Measurements from ENCODE around the gene TMEM242. TPM values are rescaled to one million over a fixed set of nuclear protein-coding genes. Genes with fewer than 3 reads are reported as not detected.

TMEM242 gene
- total and polyA plus RNA-seq, 2 of the 13 experiments (the other 11 are each of a cell fraction or from before 2014, with no cell fraction given) = 5.6 to 11.1 TPM

DNA sequence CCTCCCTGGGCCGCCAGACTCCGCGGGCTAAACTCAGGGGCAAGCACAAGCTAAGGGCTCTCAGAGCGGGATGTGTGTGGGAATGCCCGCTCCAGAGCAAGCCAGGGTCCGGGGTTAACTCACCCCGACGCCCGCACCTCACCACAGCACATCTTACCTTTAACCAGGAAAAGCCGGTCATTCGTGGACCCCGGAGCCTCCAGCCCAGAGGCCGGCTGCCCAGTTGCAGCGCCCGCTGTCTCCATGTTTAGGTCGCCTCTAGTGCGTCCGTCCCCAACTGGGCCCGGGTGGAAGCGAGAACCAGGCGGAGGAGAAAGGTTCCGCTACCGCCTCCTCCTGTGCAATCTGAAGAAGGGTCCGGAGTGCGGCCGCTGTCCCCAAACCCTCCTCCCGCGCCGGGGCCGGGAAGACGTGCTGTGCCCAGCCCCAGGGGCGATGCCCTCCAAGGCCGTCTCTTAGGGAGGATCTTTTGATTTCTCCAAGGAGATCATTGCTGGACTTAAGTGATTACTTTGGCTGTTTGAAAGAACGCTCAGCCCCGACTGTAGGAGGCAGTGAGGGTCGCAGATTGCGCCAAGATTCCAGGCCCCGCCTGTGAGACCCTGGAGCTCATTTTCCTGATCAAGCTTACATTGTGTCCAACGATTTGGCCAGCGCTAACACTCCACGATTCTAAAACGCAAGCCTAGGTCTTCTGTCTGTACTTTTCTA lies at the start of gene TMEM242 (continued):
- TF ChIP-seq, protein P1, sequence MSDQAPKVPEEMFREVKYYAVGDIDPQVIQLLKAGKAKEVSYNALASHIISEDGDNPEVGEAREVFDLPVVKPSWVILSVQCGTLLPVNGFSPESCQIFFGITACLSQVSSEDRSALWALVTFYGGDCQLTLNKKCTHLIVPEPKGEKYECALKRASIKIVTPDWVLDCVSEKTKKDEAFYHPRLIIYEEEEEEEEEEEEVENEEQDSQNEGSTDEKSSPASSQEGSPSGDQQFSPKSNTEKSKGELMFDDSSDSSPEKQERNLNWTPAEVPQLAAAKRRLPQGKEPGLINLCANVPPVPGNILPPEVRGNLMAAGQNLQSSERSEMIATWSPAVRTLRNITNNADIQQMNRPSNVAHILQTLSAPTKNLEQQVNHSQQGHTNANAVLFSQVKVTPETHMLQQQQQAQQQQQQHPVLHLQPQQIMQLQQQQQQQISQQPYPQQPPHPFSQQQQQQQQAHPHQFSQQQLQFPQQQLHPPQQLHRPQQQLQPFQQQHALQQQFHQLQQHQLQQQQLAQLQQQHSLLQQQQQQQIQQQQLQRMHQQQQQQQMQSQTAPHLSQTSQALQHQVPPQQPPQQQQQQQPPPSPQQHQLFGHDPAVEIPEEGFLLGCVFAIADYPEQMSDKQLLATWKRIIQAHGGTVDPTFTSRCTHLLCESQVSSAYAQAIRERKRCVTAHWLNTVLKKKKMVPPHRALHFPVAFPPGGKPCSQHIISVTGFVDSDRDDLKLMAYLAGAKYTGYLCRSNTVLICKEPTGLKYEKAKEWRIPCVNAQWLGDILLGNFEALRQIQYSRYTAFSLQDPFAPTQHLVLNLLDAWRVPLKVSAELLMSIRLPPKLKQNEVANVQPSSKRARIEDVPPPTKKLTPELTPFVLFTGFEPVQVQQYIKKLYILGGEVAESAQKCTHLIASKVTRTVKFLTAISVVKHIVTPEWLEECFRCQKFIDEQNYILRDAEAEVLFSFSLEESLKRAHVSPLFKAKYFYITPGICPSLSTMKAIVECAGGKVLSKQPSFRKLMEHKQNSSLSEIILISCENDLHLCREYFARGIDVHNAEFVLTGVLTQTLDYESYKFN (CRISPR knock-in tag; conservative IDR thresholded peaks at IDR 0.05) = peak; percentile 73
- TF ChIP-seq, protein P2, sequence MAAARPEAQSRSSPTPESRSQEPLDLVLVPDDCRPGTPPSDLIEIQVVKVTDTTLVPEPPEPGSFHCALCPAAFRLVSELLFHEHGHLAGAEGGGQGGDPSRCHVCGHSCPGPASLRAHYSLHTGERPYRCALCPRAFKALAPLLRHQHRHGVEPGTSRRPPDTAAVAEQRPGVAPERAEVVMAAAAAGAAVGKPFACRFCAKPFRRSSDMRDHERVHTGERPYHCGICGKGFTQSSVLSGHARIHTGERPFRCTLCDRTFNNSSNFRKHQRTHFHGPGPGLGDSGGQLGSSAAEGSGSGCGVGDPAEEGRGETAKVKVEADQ (CRISPR knock-in tag; IDR thresholded peaks at IDR 0.05; ENCODE audit: borderline replicate concordance) = peak; percentile 100
- TF ChIP-seq JDP2 (CRISPR knock-in tag; IDR thresholded peaks at IDR 0.05; ENCODE audit: borderline replicate concordance) (no peak), ZNF331 (CRISPR knock-in tag; IDR thresholded peaks at IDR 0.05) (peak; percentile 99), FOXA1 (IDR thresholded peaks at IDR 0.05) (no peak), FOXA1 (CRISPR knock-in tag; IDR thresholded peaks at IDR 0.05) (peak; percentile 75), NFE2L2 (IDR thresholded peaks at IDR 0.05; ENCODE audit: low read length) (no peak), KDM3A (CRISPR knock-in tag; IDR thresholded peaks at IDR 0.05; ENCODE audit: low read depth) (peak; percentile 100), NFE2L1 (CRISPR knock-in tag; IDR thresholded peaks at IDR 0.05; ENCODE audit: borderline replicate concordance) (no peak), EHMT2 (IDR thresholded peaks at IDR 0.05; ENCODE audit: borderline replicate concordance, low read depth, low read length) (no peak; the same call in 1 of the 2 replicates), HIVEP1 (CRISPR knock-in tag; IDR thresholded peaks at IDR 0.05) (peak; percentile 78), ZNF782 (CRISPR knock-in tag; IDR thresholded peaks at IDR 0.05; ENCODE audit: borderline replicate concordance) (peak; percentile 82; the same call in 1 of the 2 replicates)
- TF ChIP-seq, protein P3, sequence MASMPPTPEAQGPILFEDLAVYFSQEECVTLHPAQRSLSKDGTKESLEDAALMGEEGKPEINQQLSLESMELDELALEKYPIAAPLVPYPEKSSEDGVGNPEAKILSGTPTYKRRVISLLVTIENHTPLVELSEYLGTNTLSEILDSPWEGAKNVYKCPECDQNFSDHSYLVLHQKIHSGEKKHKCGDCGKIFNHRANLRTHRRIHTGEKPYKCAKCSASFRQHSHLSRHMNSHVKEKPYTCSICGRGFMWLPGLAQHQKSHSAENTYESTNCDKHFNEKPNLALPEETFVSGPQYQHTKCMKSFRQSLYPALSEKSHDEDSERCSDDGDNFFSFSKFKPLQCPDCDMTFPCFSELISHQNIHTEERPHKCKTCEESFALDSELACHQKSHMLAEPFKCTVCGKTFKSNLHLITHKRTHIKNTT (CRISPR knock-in tag; IDR thresholded peaks at IDR 0.05) = no peak
- TF ChIP-seq, protein P4, sequence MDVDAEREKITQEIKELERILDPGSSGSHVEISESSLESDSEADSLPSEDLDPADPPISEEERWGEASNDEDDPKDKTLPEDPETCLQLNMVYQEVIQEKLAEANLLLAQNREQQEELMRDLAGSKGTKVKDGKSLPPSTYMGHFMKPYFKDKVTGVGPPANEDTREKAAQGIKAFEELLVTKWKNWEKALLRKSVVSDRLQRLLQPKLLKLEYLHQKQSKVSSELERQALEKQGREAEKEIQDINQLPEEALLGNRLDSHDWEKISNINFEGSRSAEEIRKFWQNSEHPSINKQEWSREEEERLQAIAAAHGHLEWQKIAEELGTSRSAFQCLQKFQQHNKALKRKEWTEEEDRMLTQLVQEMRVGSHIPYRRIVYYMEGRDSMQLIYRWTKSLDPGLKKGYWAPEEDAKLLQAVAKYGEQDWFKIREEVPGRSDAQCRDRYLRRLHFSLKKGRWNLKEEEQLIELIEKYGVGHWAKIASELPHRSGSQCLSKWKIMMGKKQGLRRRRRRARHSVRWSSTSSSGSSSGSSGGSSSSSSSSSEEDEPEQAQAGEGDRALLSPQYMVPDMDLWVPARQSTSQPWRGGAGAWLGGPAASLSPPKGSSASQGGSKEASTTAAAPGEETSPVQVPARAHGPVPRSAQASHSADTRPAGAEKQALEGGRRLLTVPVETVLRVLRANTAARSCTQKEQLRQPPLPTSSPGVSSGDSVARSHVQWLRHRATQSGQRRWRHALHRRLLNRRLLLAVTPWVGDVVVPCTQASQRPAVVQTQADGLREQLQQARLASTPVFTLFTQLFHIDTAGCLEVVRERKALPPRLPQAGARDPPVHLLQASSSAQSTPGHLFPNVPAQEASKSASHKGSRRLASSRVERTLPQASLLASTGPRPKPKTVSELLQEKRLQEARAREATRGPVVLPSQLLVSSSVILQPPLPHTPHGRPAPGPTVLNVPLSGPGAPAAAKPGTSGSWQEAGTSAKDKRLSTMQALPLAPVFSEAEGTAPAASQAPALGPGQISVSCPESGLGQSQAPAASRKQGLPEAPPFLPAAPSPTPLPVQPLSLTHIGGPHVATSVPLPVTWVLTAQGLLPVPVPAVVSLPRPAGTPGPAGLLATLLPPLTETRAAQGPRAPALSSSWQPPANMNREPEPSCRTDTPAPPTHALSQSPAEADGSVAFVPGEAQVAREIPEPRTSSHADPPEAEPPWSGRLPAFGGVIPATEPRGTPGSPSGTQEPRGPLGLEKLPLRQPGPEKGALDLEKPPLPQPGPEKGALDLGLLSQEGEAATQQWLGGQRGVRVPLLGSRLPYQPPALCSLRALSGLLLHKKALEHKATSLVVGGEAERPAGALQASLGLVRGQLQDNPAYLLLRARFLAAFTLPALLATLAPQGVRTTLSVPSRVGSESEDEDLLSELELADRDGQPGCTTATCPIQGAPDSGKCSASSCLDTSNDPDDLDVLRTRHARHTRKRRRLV (CRISPR knock-in tag; IDR thresholded peaks at IDR 0.05) = peak; percentile 98
- TF ChIP-seq, protein P5, sequence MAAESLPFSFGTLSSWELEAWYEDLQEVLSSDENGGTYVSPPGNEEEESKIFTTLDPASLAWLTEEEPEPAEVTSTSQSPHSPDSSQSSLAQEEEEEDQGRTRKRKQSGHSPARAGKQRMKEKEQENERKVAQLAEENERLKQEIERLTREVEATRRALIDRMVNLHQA (CRISPR knock-in tag; IDR thresholded peaks at IDR 0.05) = peak; percentile 91; the same call in 1 of the 2 replicates
- TF ChIP-seq, protein P6, sequence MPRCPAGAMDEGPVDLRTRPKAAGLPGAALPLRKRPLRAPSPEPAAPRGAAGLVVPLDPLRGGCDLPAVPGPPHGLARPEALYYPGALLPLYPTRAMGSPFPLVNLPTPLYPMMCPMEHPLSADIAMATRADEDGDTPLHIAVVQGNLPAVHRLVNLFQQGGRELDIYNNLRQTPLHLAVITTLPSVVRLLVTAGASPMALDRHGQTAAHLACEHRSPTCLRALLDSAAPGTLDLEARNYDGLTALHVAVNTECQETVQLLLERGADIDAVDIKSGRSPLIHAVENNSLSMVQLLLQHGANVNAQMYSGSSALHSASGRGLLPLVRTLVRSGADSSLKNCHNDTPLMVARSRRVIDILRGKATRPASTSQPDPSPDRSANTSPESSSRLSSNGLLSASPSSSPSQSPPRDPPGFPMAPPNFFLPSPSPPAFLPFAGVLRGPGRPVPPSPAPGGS (CRISPR knock-in tag; IDR thresholded peaks at IDR 0.05) = peak; percentile 95
